Karpas-422 (cell line): ENCODE data around the gene SRC. TPM values are rescaled to one million over a fixed set of nuclear protein-coding genes. Genes with fewer than 3 reads are reported as not detected.

Experiments
- DNase-seq: peaks from one replicate; pipeline ENCODE4 v3.0.0-alpha.2; 2015
- H2AFZ ChIP-seq: fragments of 200-600 bp; sonication (generic); 2 replicates; pipeline ENCODE4 v1.6.1; 2014; ENCODE audit warnings: antibody characterized with exemption, low read length, mixed read lengths
- H3K27ac ChIP-seq: fragments of 200-600 bp; sonication (generic); 2 replicates; pipeline ENCODE4 v1.5.1; 2014; ENCODE audit warnings: mild to moderate bottlenecking, low read length, moderate library complexity
- H3K27me3 ChIP-seq: fragments of 200-600 bp; sonication (generic); 2 replicates; pipeline ENCODE4 v1.6.1; 2014; ENCODE audit warnings: low read length, mixed read lengths
- H3K36me3 ChIP-seq: fragments of 200-600 bp; sonication (generic); 2 replicates; pipeline ENCODE4 v1.6.1; 2014; ENCODE audit warnings: low read length, mixed read lengths; ENCODE audit not compliant: insufficient read depth
- H3K4me1 ChIP-seq: fragments of 200-600 bp; sonication (generic); 2 replicates; pipeline ENCODE4 v1.6.1; 2014; ENCODE audit warnings: mild to moderate bottlenecking, low read length, mixed read lengths
- H3K4me2 ChIP-seq: fragments of 200-600 bp; sonication (generic); 2 replicates; pipeline ENCODE4 v1.6.1; 2014; ENCODE audit warnings: low read length, low read depth, mild to moderate bottlenecking; ENCODE audit not compliant: poor library complexity, severe bottlenecking
- H3K4me3 ChIP-seq: fragments of 200-600 bp; sonication (generic); 2 replicates; pipeline ENCODE4 v1.5.1; 2014; ENCODE audit warnings: mild to moderate bottlenecking, antibody characterized with exemption, low read length, mixed read lengths
- H3K79me2 ChIP-seq: fragments of 200-600 bp; sonication (generic); 2 replicates; pipeline ENCODE4 v1.6.1; 2014; ENCODE audit warnings: mild to moderate bottlenecking, low read length, mixed read lengths
- H3K9ac ChIP-seq: fragments of 200-600 bp; sonication (generic); 2 replicates; pipeline ENCODE4 v1.6.0; 2014; ENCODE audit warnings: low read length
- H3K9me2 ChIP-seq: fragments of 200-600 bp; sonication (generic), shearing (Covaris generic); replicated peaks from 2 replicates; pipeline ENCODE4 v1.6.0; 2014; ENCODE audit warnings: mild to moderate bottlenecking, low read length, moderate library complexity; ENCODE audit not compliant: insufficient read depth
- H3K9me3 ChIP-seq: fragments of 300-700, 200-600 bp; sonication (generic); 2 replicates; pipeline ENCODE4 v1.6.1; 2014; ENCODE audit warnings: low read length, mixed read lengths
- H4K20me1 ChIP-seq: fragments of 200-600 bp; sonication (generic); 2 replicates; pipeline ENCODE4 v1.6.1; 2014; ENCODE audit warnings: mild to moderate bottlenecking, antibody characterized with exemption, low read length, low read depth; ENCODE audit not compliant: insufficient read depth
- total RNA-seq: library from RNA; depleted of rRNA; stranded (reverse); fragments of >200 nt; shearing (Covaris generic); gene quantifications from 2 replicates; pipeline ENCODE4 v1.2.3, GENCODE V29; 2014; ENCODE audit warnings: low replicate concordance

Gene SRC
- total RNA-seq, 1 experiment from 2014 or later, result 41.5 TPM

GRCh38 chr20:37372441-37372840 is 26.5 kb downstream of the SRC start:
- Histone ChIP-seq H3K9ac (no peak overlapping the region), H2AFZ (no peak overlapping the region), H3K9me3 (no peaks in the 10 kb centered on the region), H3K27ac (peak overlapping the region; percentile 96), H3K79me2 (peaks cover 30% of the 10 kb centered on the region), H3K9me2 (no peaks in the 10 kb centered on the region), H3K4me1 (peaks cover 65% of the 10 kb centered on the region), H4K20me1 (no peaks in the 10 kb centered on the region), H3K4me2 (no peak overlapping the region), H3K27me3 (no peaks in the 10 kb centered on the region), H3K4me3 (no peak overlapping the region), H3K36me3 (peaks cover 19% of the 10 kb centered on the region)
- DNase-seq, result no peak

GRCh38 chr20:37373020-37373598 is 27.2 kb downstream of the SRC start:
- no peaks in the 10 kb centered on the region for H3K9me2 ChIP-seq
- no peak overlapping the region for H3K4me3 ChIP-seq
- peaks cover 25% of the 10 kb centered on the region for H3K79me2 ChIP-seq
- no peak overlapping the region for H3K4me2 ChIP-seq
- H3K9me3 ChIP-seq, result no peaks in the 10 kb centered on the region
- H2AFZ ChIP-seq, result no peak overlapping the region
- H3K9ac ChIP-seq, result no peak overlapping the region
- peak overlapping the region; percentile 96 for H3K27ac ChIP-seq
- peaks cover 19% of the 10 kb centered on the region for H3K36me3 ChIP-seq
- H4K20me1 ChIP-seq, result no peaks in the 10 kb centered on the region
- no peaks in the 10 kb centered on the region for H3K27me3 ChIP-seq
- H3K4me1 ChIP-seq, result peaks cover 66% of the 10 kb centered on the region
- DNase-seq, result no peak

- no peaks in the 10 kb centered on the region for H3K9me2 ChIP-seq
Measured at GRCh38 chr20:37375227-37375626, 29.3 kb downstream of the SRC start.

GRCh38 chr20:37376324-37376723 is 30.4 kb downstream of the SRC start:
- Histone ChIP-seq H3K27me3 (no peaks in the 10 kb centered on the region), H3K9ac (no peak overlapping the region), H3K9me3 (no peaks in the 10 kb centered on the region), H3K4me2 (no peak overlapping the region), H3K36me3 (peaks cover 19% of the 10 kb centered on the region), H3K27ac (peak overlapping the region; percentile 96), H3K4me3 (no peak overlapping the region), H3K79me2 (peaks cover 6% of the 10 kb centered on the region), H3K9me2 (no peaks in the 10 kb centered on the region), H4K20me1 (no peaks in the 10 kb centered on the region), H3K4me1 (peaks cover 73% of the 10 kb centered on the region), H2AFZ (no peak overlapping the region)
- no peak for DNase-seq

More at GRCh38 chr20:37375227-37375626, 29.3 kb downstream of the SRC start:
- Histone ChIP-seq H3K27ac (peak overlapping the region; percentile 96), H2AFZ (no peak overlapping the region), H3K79me2 (peaks cover 11% of the 10 kb centered on the region), H3K4me3 (no peak overlapping the region), H3K36me3 (peaks cover 19% of the 10 kb centered on the region), H3K4me2 (no peak overlapping the region), H3K27me3 (no peaks in the 10 kb centered on the region), H4K20me1 (no peaks in the 10 kb centered on the region), H3K4me1 (peaks cover 73% of the 10 kb centered on the region), H3K9me3 (no peaks in the 10 kb centered on the region), H3K9ac (no peak overlapping the region)
- DNase-seq, result peak; percentile 62

- no peaks in the 10 kb centered on the region for H3K9me3 ChIP-seq
- peaks cover 19% of the 10 kb centered on the region for H3K36me3 ChIP-seq
- no peak for DNase-seq
- no peak overlapping the region for H3K9ac ChIP-seq
- no peak overlapping the region for H3K4me2 ChIP-seq
- no peaks in the 10 kb centered on the region for H3K27me3 ChIP-seq
- no peaks in the 10 kb centered on the region for H4K20me1 ChIP-seq
- H3K4me1 ChIP-seq, result peaks cover 72% of the 10 kb centered on the region
- H2AFZ ChIP-seq, result no peak overlapping the region
- H3K9me2 ChIP-seq, result no peaks in the 10 kb centered on the region
- peaks cover 5% of the 10 kb centered on the region for H3K79me2 ChIP-seq
- no peak overlapping the region for H3K4me3 ChIP-seq
- peak overlapping the region; percentile 96 for H3K27ac ChIP-seq
Measured at GRCh38 chr20:37376791-37377190, 30.9 kb downstream of the SRC start.

GRCh38 chr20:37377346-37378081 is 31.6 kb downstream of the SRC start:
- Histone ChIP-seq H3K4me1 (peaks cover 72% of the 10 kb centered on the region), H4K20me1 (no peaks in the 10 kb centered on the region), H3K27me3 (no peaks in the 10 kb centered on the region), H3K9me3 (no peaks in the 10 kb centered on the region), H2AFZ (no peak overlapping the region), H3K4me3 (no peak overlapping the region), H3K4me2 (peak overlapping the region; percentile 20), H3K9ac (peak overlapping the region; percentile 48), H3K79me2 (peaks cover 5% of the 10 kb centered on the region), H3K36me3 (peaks cover 16% of the 10 kb centered on the region), H3K9me2 (no peaks in the 10 kb centered on the region), H3K27ac (peak overlapping the region; percentile 96)
- no peak for DNase-seq

- Histone ChIP-seq H3K36me3 (peaks cover 11% of the 10 kb centered on the region), H3K9ac (peak overlapping the region; percentile 60), H3K79me2 (0 out of 2 replicates have a peak, but pooled peaks cover under 1% of the 10 kb centered on the region), H3K9me3 (no peaks in the 10 kb centered on the region), H3K9me2 (no peaks in the 10 kb centered on the region), H3K4me3 (no peak overlapping the region; the same call in 1 of the 2 replicates), H3K27me3 (no peaks in the 10 kb centered on the region), H3K4me2 (peak overlapping the region; percentile 69), H4K20me1 (no peaks in the 10 kb centered on the region), H3K27ac (peak overlapping the region; percentile 96), H3K4me1 (peaks cover 79% of the 10 kb centered on the region), H2AFZ (no peak overlapping the region)
- no peak for DNase-seq
Measured at GRCh38 chr20:37378420-37378784, 32.5 kb downstream of the SRC start.

- Histone ChIP-seq H3K79me2 (no peaks in the 10 kb centered on the region), H3K4me1 (peaks cover 85% of the 10 kb centered on the region)
Measured at GRCh38 chr20:37378785-37379598, 33.1 kb downstream of the SRC start.

More at GRCh38 chr20:37378785-37379598, 33.1 kb downstream of the SRC start:
- H3K9ac ChIP-seq, result peak overlapping the region; percentile 60
- peak overlapping the region; percentile 53 for H3K4me3 ChIP-seq
- no peaks in the 10 kb centered on the region for H3K9me2 ChIP-seq
- H3K27me3 ChIP-seq, result no peaks in the 10 kb centered on the region
- H4K20me1 ChIP-seq, result no peaks in the 10 kb centered on the region
- H3K36me3 ChIP-seq, result peaks cover 7% of the 10 kb centered on the region
- peak; percentile 57 for DNase-seq
- H3K9me3 ChIP-seq, result no peaks in the 10 kb centered on the region
- peak overlapping the region; percentile 96 for H3K27ac ChIP-seq
- peak overlapping the region; percentile 69 for H3K4me2 ChIP-seq
- no peak overlapping the region for H2AFZ ChIP-seq
